GM18505 (cell line): ENCODE data around the gene B9D1.
A peak's percentile ranks its signal among the peaks of the same experiment; 100 is the strongest.

ENCODE experiments used
- ATAC-seq: cut with Tn5 transposase; IDR thresholded peaks from one replicate; pipeline ENCODE4 v1.9.1; 2021; ENCODE audit not compliant: unreplicated experiment
- POLR2A ChIP-seq: IDR thresholded peaks from 4 replicates; pipeline ENCODE4 v1.6.1; 2011; ENCODE audit warnings: borderline replicate concordance; ENCODE audit not compliant: insufficient read depth, insufficient read length; ENCODE audit errors: extremely low read depth

The B9D1 gene, protein sequence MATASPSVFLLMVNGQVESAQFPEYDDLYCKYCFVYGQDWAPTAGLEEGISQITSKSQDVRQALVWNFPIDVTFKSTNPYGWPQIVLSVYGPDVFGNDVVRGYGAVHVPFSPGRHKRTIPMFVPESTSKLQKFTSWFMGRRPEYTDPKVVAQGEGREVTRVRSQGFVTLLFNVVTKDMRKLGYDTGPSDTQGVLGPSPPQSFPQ

DNA sequence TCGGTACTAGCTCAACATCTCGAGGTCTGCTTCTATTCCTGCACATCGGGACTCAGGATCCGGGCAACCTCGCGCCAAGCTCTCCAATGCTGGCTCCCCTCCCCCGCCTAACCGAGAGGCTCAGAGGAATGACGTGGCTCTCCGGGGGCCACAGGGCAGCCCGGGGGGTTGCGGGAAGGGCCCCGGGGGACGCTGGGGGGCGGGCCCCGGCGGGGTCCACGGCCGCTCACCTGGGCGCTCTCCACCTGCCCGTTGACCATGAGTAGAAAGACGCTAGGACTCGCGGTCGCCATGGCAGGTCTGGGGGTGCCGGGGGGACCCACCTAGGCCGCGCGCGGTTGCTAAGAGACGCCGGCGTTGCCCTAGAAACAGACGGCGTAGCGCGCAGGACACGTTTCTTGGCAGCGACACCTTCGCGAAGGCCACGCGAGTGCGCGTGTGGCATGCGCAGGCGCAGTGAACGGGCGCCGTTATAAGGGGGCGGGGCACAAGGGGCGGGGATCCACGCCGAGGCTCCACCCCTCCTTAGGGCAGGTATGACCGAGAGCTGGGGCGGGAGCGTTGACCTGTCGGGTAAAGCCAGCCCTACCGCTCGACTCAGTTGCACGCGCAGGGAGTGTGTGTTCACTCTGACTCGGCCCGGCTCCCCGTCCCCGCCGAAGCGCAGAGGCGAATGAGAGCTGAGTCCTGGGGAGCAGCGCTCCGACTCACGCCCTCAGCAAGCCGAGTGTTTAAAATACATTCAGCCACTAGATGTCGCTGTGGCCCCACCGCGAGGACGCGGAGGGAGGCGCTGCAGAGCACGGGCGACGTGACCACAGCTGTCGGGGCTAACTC, at the start of gene B9D1:
B9D1 (minus strand) TSS at position 447 of the 837 bp plus-strand sequence; CDS start at position 293, 154 bp downstream.
- peak; percentile 78 for ATAC-seq
- TF ChIP-seq POLR2A = no peak

- no peak for TF ChIP-seq POLR2A
- no peak for ATAC-seq
Measured at GRCh38 chr17:19411631-19412030, 49.1 kb upstream of the B9D1 start.

DNA sequence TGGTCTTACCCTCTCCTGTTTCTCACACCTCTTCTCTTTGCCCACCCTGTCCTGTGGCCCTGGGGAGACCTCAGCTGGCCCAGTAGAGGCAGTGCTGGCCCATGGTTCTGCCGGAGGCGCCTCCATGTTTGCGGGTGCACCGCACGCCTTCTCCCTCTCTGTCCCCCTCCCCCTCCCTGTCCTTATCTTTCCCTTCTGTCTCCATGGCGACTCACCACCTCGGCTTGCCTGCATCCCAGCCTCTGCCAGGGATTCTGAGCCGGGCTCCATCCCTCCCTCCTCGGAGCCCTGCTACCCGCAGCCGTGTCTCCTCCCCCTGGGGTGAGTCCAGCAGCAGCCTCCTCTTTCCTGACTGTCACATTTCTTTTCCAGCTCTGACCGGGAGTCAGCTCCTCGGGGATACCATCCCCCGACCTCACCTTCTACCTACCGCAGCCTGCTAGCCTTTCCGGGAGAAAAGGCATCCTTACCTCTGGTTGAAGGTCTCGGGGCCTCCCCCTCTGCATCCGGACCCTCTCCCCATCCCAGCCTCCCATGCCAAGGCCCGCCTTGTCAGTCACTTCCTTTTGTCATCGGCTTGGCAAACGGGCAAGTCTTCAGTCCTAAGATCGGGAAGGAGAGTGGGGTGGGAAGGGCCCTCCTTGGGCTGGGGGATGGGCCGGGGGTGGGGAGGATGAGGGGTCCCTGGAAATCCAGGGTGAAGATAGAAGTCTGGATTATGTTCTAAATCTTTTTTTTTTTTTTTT, 48.5 kb upstream of the B9D1 start, which contains the start of gene RNF112:
RNF112 (plus strand) TSS at position 358 of the 746 bp plus-strand sequence; CDS start at position 535, 177 bp downstream.
- TF ChIP-seq POLR2A = no peak
- ATAC-seq = no peak

DNA sequence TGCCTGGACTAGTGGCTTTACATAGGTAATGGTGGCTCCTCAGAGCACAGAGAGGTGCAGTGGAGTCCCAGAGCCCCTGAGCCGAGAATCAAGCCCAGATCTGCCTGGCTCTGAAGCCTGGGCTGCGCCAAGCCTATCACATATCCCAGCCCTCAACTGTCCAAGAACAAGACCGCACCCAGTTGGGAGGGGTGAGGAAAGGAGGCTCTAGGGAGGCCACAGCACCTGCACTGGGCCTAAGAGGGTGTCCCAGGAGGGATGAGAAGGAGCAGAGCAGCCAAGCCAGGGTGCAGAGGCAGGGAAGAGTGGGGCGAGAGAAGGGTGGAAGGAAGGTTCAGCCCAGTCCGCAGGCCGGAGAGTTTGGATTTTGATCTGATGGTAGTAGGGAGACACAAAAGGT, 47.6 kb upstream of the B9D1 start:
- no peak for TF ChIP-seq POLR2A
- ATAC-seq = no peak

DNA sequence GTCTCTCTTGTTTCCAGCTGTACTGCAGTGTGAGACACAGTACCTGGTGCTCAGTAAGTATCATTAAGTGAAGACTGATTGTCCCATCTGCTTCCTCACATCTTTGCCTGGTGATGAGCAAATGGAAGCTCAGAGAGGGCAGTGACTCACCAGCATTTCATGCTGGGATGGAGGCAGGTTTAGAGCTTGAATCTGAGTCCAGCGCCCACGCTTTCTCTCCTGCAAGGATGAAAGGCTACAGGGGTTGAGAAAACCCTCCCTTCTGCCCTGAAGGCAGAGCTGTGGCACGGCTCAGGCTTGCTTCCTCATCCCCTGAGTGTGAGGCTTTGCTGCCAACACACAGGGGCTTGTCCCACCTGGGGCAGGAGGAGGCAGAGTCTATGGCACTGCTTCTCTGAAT, 47.0 kb upstream of the B9D1 start:
- no peak for ATAC-seq
- TF ChIP-seq POLR2A = no peak

DNA sequence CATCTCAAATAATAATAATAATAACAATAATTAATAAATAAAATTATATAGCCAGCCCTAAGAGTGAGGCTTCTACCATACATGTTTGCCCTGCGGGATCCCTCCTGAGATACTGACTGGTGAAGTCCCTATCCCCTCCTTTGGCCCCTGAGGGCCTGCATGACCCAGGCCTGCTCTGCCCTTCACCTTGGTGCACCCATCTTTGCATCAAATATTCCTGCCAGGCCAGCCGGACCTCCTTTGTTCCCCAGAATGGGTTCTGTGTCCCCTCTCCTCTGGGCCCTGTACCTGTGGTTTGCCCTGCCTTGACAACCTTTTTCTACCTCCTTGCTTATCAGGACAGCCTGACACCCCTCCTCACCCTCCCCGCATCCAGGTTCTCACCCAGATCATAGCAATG, 46.5 kb upstream of the B9D1 start:
- TF ChIP-seq POLR2A = no peak

GRCh38 chr17:19408346-19408710, 45.8 kb upstream of the B9D1 start:
- no peak for ATAC-seq
- TF ChIP-seq POLR2A = no peak

More for the DNA sequence above, 46.5 kb upstream of the B9D1 start:
- ATAC-seq = no peak

GRCh38 chr17:19407601-19408345, 45.2 kb upstream of the B9D1 start:
- TF ChIP-seq POLR2A = no peak
- ATAC-seq = no peak

- no peak for TF ChIP-seq POLR2A
- no peak for ATAC-seq
Measured at GRCh38 chr17:19405114-19405513, 42.6 kb upstream of the B9D1 start.

GRCh38 chr17:19404264-19404663, 41.7 kb upstream of the B9D1 start:
- TF ChIP-seq POLR2A = no peak
- no peak for ATAC-seq

DNA sequence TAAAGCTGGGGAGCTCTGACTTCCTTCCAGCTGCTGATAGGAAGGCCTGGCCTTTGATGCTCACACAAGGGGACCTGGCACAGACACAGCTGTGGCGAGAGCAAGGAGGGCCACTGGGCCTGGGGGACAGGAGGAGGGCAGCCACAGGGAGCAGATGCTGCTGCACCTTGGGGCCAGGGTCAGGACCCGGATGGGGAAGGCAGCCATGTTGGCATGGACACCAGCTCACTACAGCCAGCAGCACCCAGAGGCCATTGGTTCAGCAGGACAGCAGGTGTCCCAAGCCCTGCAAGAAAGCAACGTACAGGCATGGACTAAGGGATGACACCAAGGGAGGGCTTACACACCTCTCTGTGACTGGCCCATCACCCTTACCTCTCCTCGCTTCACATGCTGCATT, 40.5 kb upstream of the B9D1 start:
- ATAC-seq = no peak
- no peak for TF ChIP-seq POLR2A

DNA sequence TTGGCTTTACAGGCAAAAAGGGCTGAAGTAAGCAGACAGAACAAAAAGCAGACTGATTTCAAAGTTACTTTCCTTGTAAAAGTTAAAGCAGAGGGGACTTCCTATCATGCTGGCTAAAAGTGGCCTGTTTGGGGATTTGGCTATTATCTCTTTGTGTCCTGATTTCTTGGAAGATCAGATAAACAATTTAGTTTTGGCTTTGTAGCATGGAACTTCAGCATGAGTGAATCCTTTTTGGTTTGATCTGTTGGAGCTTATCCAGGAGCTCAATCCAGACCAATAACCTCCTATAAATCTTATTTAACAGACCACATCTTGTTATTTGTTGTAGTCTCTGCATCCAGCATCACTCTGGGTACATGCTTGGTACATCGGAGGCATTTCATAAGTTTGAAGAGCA, 39.6 kb upstream of the B9D1 start:
- ATAC-seq = no peak
- no peak for TF ChIP-seq POLR2A
